SK-N-SH treated with all-trans-retinoic acid at 6 μM for 48 hours (cell line): Measurements from ENCODE around the gene MRPL53.

Experiments
- ARNTL ChIP-seq: fragments of 450-650 bp; formaldehyde crosslinking; IDR thresholded peaks from 2 replicates; pipeline ENCODE4 v1.5.0; 2020; ENCODE audit warnings: low read depth, mild to moderate bottlenecking, moderate library complexity, borderline replicate concordance
- RARB ChIP-seq: fragments of 250-450 bp; sonication (Bioruptor Pico); IDR thresholded peaks from 2 replicates; pipeline ENCODE4 v1.8.0; 2021; ENCODE audit warnings: mild to moderate bottlenecking, moderate library complexity
- ZNF565 ChIP-seq: fragments of 450-650 bp; formaldehyde crosslinking; conservative IDR thresholded peaks from 2 replicates; pipeline ENCODE4 v1.5.0; 2020; ENCODE audit warnings: low read depth, mild to moderate bottlenecking, moderate library complexity
- TF ChIP-seq, protein P1 (sequence below): fragments of 250-450 bp; sonication (Bioruptor Pico); IDR thresholded peaks from 2 replicates; pipeline ENCODE4 v1.5.0; 2020; ENCODE audit warnings: mild to moderate bottlenecking, moderate library complexity

DNA sequence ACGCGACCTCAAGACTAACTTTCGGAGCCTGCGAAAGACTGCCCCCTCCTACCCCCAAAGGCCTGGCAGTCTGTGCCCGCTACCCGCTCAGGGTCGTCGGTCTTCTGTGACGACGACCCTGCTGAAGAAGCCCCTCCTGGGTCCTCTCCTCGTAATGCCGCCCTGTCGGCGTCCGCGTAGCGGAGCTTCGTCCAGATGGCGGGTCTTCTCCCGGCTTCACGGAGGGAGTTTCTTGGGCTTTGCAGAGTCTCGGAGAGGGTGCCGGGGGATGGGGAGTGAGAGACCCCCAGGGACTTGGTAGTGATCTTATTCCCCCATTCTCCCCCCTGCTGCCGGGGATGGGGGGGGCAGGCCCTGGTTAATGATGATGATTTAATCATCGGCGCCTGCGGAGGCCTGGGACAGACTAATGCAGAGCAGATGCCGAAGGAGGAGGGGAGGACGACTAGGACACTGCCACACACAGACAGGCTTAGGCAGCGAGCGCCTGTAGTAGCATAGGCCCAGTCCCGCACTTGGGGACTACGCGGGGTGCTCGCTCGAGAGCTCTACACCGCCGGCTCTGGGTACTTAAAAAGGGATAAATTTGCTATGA, 35.5 kb upstream of the MRPL53 start:
- TF ChIP-seq ZNF565 (CRISPR knock-in tag) (no peak), ARNTL (CRISPR knock-in tag) (no peak), RARB (CRISPR knock-in tag) (no peak)
- TF ChIP-seq, protein P1, sequence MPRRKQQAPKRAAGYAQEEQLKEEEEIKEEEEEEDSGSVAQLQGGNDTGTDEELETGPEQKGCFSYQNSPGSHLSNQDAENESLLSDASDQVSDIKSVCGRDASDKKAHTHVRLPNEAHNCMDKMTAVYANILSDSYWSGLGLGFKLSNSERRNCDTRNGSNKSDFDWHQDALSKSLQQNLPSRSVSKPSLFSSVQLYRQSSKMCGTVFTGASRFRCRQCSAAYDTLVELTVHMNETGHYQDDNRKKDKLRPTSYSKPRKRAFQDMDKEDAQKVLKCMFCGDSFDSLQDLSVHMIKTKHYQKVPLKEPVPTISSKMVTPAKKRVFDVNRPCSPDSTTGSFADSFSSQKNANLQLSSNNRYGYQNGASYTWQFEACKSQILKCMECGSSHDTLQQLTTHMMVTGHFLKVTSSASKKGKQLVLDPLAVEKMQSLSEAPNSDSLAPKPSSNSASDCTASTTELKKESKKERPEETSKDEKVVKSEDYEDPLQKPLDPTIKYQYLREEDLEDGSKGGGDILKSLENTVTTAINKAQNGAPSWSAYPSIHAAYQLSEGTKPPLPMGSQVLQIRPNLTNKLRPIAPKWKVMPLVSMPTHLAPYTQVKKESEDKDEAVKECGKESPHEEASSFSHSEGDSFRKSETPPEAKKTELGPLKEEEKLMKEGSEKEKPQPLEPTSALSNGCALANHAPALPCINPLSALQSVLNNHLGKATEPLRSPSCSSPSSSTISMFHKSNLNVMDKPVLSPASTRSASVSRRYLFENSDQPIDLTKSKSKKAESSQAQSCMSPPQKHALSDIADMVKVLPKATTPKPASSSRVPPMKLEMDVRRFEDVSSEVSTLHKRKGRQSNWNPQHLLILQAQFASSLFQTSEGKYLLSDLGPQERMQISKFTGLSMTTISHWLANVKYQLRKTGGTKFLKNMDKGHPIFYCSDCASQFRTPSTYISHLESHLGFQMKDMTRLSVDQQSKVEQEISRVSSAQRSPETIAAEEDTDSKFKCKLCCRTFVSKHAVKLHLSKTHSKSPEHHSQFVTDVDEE (CRISPR knock-in tag), result peak; percentile 43; the same call in 1 of the 2 replicates
